GM18502 (cell line): Measurements from ENCODE around the gene TRIM46.

Experiments used
- ATAC-seq: cut with Tn5 transposase; IDR thresholded peaks from one replicate; pipeline ENCODE4 v1.9.1; 2021; ENCODE audit warnings: mild to moderate bottlenecking; ENCODE audit not compliant: unreplicated experiment, poor library complexity

TRIM46 gene

DNA sequence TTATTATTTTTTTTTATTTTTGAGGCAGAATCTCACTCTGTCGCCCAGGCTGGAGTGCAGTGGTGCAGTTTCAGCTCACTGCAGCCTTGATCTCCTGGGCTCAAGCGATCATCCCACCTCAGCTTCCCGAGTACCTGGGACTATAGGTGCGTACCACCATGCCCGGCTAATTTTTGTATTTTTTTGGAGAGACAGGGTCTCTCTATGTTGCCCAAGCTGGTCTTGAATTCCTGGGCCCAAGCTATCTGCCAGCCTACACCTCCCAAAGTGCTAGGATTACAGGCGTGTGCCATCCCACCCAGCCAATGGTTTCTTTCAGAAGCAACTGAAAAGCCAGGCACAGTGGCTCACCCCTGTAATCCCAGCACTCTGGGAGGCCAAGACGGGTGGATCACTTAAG, 2.8 kb upstream of the TRIM46 start:
- no peak for ATAC-seq

- ATAC-seq = peak; percentile 12
Observed at GRCh38 chr1:155171836-155172731, 1.6 kb upstream of the TRIM46 start.

GRCh38 chr1:155172732-155173477, 744 bp upstream of the TRIM46 start, which contains the start of gene KRTCAP2:
Gene KRTCAP2, minus strand, starts transcription at chr1:155173304. Its CDS starts 80 bp downstream, at chr1:155173224.
- ATAC-seq = peak; percentile 69

DNA sequence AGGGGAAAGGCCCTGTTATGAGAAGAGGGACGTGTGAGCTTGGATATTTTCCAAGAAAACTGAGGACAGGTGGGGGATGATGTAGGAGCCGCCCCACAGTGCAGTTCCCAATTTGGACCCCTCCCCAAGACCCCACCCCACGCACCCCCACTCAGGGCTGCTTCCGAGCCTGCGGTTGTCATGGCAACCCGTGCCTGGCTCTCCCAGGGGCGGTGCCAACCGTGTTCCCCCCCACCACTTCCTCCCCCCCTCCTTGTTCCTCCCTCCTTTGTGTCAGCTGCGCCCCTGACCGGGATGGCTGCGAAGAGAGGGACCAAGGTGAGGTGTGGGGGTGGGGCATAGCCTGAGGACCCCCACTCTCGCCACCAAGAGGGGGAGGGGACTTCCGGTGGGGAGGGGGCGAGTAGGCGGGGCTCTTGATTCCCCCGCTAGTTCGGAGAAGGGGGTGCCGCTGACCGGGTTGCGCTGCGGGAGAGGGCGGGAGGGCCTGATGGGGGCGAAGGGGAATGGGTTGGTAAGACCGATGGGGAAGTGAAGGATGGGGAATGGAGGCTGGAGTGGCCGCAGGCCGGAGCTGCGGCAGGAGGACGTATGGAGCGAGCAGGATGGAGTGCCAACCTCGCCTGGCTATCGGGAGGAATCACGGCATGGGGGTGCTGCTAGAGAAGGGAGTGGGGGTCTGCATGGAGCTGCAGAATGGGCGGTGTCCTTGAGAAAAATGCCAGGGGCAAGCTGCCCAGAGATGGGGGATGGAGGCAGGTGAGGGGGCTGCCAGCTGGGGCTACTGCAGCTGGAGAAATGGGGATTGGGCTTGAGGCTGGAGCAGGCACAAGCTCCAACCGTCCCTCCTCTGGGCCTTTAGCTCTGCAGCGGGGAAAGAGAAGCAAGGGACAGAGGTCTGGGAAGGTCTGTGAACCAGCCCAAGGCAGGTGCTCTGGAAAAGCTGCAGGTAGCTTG, 953 bp downstream of the TRIM46 start:
- ATAC-seq = no peak

- ATAC-seq = no peak
Observed at GRCh38 chr1:155175281-155175926, 1.8 kb downstream of the TRIM46 start.

- ATAC-seq = no peak
Observed at GRCh38 chr1:155175927-155176371, 2.3 kb downstream of the TRIM46 start.

DNA sequence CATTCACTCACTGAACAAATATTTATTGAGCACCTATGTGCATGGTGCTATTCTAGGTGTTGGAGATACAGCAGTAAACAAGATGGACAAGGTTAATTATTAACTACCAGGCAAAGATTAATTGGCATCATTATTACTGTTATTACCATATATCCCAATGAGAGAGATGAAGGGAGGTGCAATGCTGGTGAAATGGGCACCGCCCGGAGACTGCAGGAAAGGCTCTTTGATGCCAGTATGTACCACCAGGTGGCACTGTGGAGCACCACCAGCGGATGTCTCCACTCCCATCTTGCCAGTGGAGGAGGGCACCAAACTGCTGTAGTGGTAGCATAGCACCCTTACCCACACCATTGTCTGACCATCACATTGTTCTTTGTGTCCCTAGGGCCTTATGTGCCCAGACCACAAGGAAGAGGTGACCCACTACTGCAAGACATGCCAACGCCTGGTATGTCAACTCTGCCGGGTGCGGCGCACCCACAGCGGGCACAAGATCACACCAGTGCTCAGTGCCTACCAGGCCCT, 3.0 kb downstream of the TRIM46 start:
- no peak for ATAC-seq

GRCh38 chr1:155177192-155177917, 3.7 kb downstream of the TRIM46 start:
- ATAC-seq = no peak

- no peak for ATAC-seq
Observed at GRCh38 chr1:155177918-155178281, 4.3 kb downstream of the TRIM46 start.

GRCh38 chr1:155178441-155179111, 4.9 kb downstream of the TRIM46 start:
- ATAC-seq = no peak

DNA sequence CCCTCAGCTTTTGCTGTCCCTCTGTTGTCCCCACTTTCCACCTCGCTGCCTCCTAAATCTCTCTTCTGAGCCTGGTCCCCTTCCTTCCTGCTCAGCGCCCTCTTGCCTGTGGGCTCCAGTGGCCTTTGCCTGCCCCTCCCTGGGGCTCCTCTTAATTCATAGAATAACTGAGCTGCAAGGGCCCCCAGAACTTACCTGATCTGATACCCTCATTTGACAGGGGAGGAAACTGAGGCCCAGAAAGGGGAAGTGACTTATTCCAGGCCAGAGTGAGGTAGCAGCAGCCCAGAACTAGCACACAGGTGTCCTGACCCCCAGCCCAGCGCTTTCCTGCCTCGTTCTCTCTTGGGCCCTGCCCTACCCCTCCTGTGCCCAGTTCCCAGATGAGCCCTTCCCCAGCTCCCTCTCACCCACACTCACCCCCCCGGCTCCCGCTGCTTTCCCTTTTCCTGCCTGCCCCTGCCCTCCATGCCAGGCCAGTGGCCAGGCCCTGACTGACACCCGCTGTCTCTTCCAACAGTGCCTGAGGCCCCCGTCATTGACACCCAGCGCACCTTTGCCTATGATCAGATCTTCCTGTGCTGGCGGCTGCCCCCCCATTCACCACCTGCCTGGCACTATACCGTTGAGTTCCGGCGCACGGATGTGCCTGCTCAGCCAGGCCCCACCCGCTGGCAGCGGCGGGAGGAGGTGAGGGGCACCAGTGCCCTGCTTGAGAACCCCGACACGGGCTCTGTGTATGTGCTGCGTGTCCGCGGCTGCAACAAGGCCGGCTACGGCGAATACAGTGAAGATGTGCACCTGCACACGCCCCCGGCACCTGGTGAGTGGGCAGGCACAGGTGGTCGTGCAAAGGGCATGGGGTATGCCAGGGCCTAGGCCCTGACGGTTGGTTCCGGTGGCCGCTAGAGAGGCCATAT, 5.7 kb downstream of the TRIM46 start:
- ATAC-seq = no peak

- ATAC-seq = no peak
Observed at GRCh38 chr1:155181371-155182051, 7.9 kb downstream of the TRIM46 start.

GRCh38 chr1:155182052-155182550, 8.5 kb downstream of the TRIM46 start:
- no peak for ATAC-seq

DNA sequence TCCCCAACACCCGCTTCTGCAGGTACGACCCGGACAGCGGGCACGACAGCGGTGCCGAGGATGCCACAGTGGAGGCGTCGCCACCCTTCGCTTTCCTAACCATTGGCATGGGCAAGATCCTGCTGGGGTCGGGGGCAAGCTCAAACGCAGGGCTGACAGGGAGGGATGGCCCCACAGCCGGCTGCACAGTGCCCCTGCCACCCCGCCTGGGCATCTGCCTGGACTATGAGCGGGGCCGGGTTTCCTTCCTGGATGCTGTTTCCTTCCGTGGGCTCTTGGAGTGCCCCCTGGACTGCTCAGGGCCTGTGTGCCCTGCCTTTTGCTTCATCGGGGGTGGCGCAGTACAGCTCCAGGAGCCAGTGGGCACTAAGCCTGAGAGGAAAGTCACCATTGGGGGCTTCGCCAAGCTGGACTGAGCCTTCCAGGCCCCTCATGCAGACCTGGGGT, 10.1 kb downstream of the TRIM46 start:
- ATAC-seq = no peak

DNA sequence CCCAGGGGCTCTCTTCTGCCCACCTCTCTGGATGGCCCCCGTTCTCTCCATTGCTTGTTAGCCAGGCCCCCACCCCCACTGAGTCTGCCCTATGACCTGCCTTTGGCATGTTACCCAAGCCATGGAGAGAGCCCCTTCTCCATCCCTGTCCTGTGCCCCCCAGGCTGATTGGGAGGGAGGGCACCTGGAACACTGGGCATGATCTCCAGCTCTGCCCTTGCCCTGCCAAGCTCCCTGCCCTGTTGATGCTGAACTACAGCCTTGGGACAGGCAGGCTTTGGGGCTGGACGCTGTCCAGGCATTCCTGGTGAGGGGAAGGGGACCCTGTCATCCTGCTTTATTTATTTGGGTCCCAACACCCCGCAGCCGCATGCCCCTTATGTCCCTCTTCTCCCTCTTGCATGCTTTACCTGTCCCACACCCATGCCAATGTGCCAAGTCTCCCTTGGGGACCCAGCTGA, 10.7 kb downstream of the TRIM46 start:
- no peak for ATAC-seq
